Gastrocnemius medialis (tissue), 4 donors: ENCODE measurements around the gene GADD45GIP1. TPM values are rescaled to one million over a fixed set of nuclear protein-coding genes. Genes with fewer than 3 reads are reported as not detected.

Experiments
- ATAC-seq, 2 donors: fragments of 150-250 bp; one replicate each; pipeline ENCODE4 v1.9.1; 2016
- DNase-seq, 2 donors: peaks; one replicate each; pipeline ENCODE4 v3.0.0-alpha.2; 2019
- H3K27ac ChIP-seq, 4 donors: fragments of 200-600 bp; sonication (generic); 1 replicate in 1 of 4; 2 replicates in 3 of 4; pipeline ENCODE4 v1.5.1; 2016 to 2018; ENCODE audit warnings: mild to moderate bottlenecking in 2 of 4, moderate library complexity in 1 of 4
- H3K27me3 ChIP-seq, 3 donors: fragments of 200-600 bp; sonication (generic) in 2 of 3; 1 replicate in 1 of 3; 2 replicates in 2 of 3; pipeline versions ENCODE4 v1.5.1 to v1.6.0; 2016 to 2019; ENCODE audit warnings: mild to moderate bottlenecking in 1 of 3, moderate library complexity in 1 of 3
- H3K36me3 ChIP-seq, 2 donors: fragments of 200-600 bp; sonication (generic) in 1 of 2; one replicate each; pipeline ENCODE4 v1.5.1; 2017 to 2018
- H3K4me1 ChIP-seq, 2 donors: fragments of 200-600 bp; sonication (generic) in 1 of 2; one replicate each; pipeline ENCODE4 v1.5.1; 2016 to 2017; ENCODE audit warnings: mild to moderate bottlenecking in 2 of 2
- H3K4me3 ChIP-seq, 4 donors: fragments of 200-600 bp; sonication (generic) in 3 of 4; 1 replicate in 1 of 4; 2 replicates in 3 of 4; pipeline ENCODE4 v1.5.1; 2016 to 2019; ENCODE audit warnings: mild to moderate bottlenecking in 2 of 4
- H3K9me3 ChIP-seq, 3 donors: fragments of 200-600 bp; sonication (generic) in 2 of 3; 1 replicate in 1 of 3; 2 replicates in 2 of 3; pipeline ENCODE4 v1.5.1; 2016 to 2019
- POLR2A ChIP-seq, 2 donors: fragments of 450-650 bp; IDR thresholded peaks; one replicate each; pipeline ENCODE4 v1.6.1; 2017; ENCODE audit warnings: antibody characterized with exemption in 2 of 2, mild to moderate bottlenecking in 2 of 2, moderate library complexity in 2 of 2
- in situ Hi-C, 4 donors: fragments of 200-750 bp; cut with MboI; loops; one replicate each; pipeline versions ENCODE4 v1.15.0 to v1.8.0; 2017; ENCODE audit warnings: low sequenced_read_pairs in 4 of 4
- intact Hi-C: fragments of 100-400 bp; cut with DNase I; formaldehyde crosslinking; loops from one replicate; pipeline ENCODE4 v1.15.1; 2023; ENCODE audit warnings: low total_unique reads
- microRNA-seq, 2 donors: library from miRNA; unstranded; fragments of <30 nt; microRNA quantifications; one replicate each; pipeline ENCODE4, GENCODE V29; 2016; ENCODE audit warnings: borderline replicate concordance in 2 of 2
- total RNA-seq, 4 donors: library from RNA; depleted of rRNA; stranded (reverse); fragments of >200 nt; gene quantifications; one replicate each; pipeline versions ENCODE4 v1.1.0 to v1.2.3, GENCODE V29; 2016
- TF ChIP-seq, protein P1 (sequence below), 5 experiments: fragments of 450-650 bp in 3 of 5; fragments of 200-600 bp in 2 of 5; sonication (generic) in 2 of 5; IDR thresholded peaks in 4 of 5; conservative IDR thresholded peaks in 1 of 5; 1 replicate in 4 of 5; 2 replicates in 1 of 5; pipeline ENCODE4 v1.5.1; 2016 to 2019; ENCODE audit warnings: antibody characterized with exemption in 5 of 5, mild to moderate bottlenecking in 3 of 5, moderate library complexity in 3 of 5

GADD45GIP1 gene
- total RNA-seq, 4 donors from 2014 or later = 50.7 to 71.0 (median 61.4) TPM

DNA sequence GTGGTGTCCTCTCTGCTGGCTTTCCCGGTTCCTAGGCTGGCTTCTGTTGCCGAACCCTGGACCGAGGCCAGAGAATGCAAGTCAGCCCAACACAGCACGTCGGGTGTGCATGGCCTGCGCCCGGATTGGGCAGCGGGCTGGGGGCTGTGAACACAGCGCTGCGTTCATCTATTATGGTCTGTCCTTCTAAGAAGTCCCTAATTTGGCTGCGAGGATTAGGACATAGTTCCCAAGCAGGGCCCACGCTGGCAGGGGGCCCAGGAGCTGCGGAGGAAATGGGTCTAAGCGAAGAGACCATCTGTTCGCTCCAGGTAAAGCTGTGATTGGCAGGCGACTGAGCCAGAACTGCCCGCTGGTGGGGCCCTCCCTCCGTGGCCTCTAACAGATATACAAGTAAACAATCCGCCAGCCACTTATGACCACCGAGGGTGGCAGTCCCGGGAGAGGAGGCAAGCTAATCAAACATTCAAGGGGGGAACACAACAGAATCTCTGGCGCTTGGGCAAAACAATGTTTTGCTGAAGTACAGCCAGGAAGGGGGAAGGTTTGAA is 43.9 kb downstream of the GADD45GIP1 start:
- no peak for TF ChIP-seq POLR2A (IDR thresholded peaks at IDR 0.05)
- TF ChIP-seq, protein P1, sequence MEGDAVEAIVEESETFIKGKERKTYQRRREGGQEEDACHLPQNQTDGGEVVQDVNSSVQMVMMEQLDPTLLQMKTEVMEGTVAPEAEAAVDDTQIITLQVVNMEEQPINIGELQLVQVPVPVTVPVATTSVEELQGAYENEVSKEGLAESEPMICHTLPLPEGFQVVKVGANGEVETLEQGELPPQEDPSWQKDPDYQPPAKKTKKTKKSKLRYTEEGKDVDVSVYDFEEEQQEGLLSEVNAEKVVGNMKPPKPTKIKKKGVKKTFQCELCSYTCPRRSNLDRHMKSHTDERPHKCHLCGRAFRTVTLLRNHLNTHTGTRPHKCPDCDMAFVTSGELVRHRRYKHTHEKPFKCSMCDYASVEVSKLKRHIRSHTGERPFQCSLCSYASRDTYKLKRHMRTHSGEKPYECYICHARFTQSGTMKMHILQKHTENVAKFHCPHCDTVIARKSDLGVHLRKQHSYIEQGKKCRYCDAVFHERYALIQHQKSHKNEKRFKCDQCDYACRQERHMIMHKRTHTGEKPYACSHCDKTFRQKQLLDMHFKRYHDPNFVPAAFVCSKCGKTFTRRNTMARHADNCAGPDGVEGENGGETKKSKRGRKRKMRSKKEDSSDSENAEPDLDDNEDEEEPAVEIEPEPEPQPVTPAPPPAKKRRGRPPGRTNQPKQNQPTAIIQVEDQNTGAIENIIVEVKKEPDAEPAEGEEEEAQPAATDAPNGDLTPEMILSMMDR (IDR thresholded peaks at IDR 0.05 in 4 of 5, conservative IDR thresholded peaks at IDR 0.05 in 1 of 5) = no peak

GRCh38 chr19:12912571-12912970 is 44.5 kb downstream of the GADD45GIP1 start:
- peaks cover 12 to 14% of the 10 kb centered on the region in 2 donors for H3K4me1 ChIP-seq
- intact Hi-C loops = no loop called here

More for the DNA sequence above, 43.9 kb downstream of the GADD45GIP1 start:
- Histone ChIP-seq H3K9me3 (no peaks in the 10 kb centered on the region), H3K27me3 (no peaks in the 10 kb centered on the region), H3K4me1 (peaks cover 12 to 14% of the 10 kb centered on the region in 2 donors), H3K27ac (peak overlapping the region; percentile 34 to 71 (median 66)), H3K36me3 (no peaks in the 10 kb centered on the region), H3K4me3 (peak overlapping the region; percentile 18 to 47 (median 40))
- peak; percentile 52 to 75 for ATAC-seq
- peak in 1 of 2 donors; percentile 60 for DNase-seq
- intact Hi-C loops (no loop called here), in situ Hi-C loops (no loop called here)

DNA sequence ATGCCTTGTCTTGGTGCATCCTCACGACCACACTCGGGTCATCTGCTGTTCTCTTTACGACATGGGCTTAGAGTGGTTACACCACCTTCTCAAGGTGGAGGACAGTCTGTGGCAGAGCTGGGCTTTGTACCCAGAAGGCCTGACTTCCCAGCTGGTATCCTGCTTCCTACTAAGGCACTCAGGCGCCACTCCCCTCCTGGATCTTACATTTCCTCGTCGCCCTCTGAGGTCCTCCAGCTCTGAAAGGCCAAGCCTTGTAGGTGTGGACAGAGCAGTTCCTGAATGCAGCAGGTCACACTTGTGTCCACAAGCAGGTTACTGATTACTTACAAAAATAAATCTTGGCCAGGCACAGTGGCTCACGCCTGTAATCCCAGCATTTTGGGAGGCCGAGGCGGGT is 49.9 kb downstream of the GADD45GIP1 start:
- no peaks in the 10 kb centered on the region for H3K4me1 ChIP-seq
- H3K27ac ChIP-seq = no peak overlapping the region
- no peak overlapping the region for H3K4me3 ChIP-seq
- H3K9me3 ChIP-seq = no peaks in the 10 kb centered on the region
- DNase-seq (no peak), ATAC-seq (no peak)
- no peaks in the 10 kb centered on the region for H3K27me3 ChIP-seq
- no peak for TF ChIP-seq POLR2A (IDR thresholded peaks at IDR 0.05)
- TF ChIP-seq, protein P1 (IDR thresholded peaks at IDR 0.05 in 4 of 5, conservative IDR thresholded peaks at IDR 0.05 in 1 of 5) = no peak
- intact Hi-C loops = no loop called here
- in situ Hi-C loops = no loop called here
- no peaks in the 10 kb centered on the region for H3K36me3 ChIP-seq

More at GRCh38 chr19:12912571-12912970, 44.5 kb downstream of the GADD45GIP1 start:
- peak overlapping the region; percentile 34 to 71 (median 66) for H3K27ac ChIP-seq
- in situ Hi-C loops = no loop called here
- TF ChIP-seq, protein P1 (IDR thresholded peaks at IDR 0.05 in 4 of 5, conservative IDR thresholded peaks at IDR 0.05 in 1 of 5) = no peak
- TF ChIP-seq POLR2A (IDR thresholded peaks at IDR 0.05) = no peak
- DNase-seq = no peak
- no peaks in the 10 kb centered on the region for H3K27me3 ChIP-seq
- peak overlapping the region; percentile 18 to 47 (median 40) for H3K4me3 ChIP-seq
- no peak for ATAC-seq
- H3K36me3 ChIP-seq = no peaks in the 10 kb centered on the region
- H3K9me3 ChIP-seq = no peaks in the 10 kb centered on the region

Small RNA genes lying within 50 kb of the gene (microRNA-seq; reads per million reads assigned to microRNA genes)
- gene MIR5695 (0 reads per million in 2 donors), gene MIR6515 (0.85 to 1.2 reads per million in 2 donors)

Other genes starting within 250 kb of the GADD45GIP1 start
- gene TNPO2, start 233.3 kb downstream of the GADD45GIP1 start, total RNA-seq = 10 to 100 TPM; 32.1 to 49.9 (median 42.0) TPM
- gene TRIR, start 222.5 kb downstream of the GADD45GIP1 start, total RNA-seq = 100 to 1,000 TPM; 260 to 354 (median 297) TPM
- 10 to 100 TPM; 52.6 to 85.1 (median 70.5) TPM for gene GET3, start 219.7 kb downstream of the GADD45GIP1 start, total RNA-seq
- under 1 TPM in 1 of 4 donors, not detected in 3; 0.63 TPM for gene BEST2, start 205.4 kb downstream of the GADD45GIP1 start, total RNA-seq
- 10 to 100 TPM; 12.3 to 23.4 (median 17.6) TPM for gene HOOK2, start 181.7 kb downstream of the GADD45GIP1 start, total RNA-seq
- 100 to 1,000 TPM in 2 of 4 donors, 10 to 100 TPM in 2; 59.0 to 200 (median 128) TPM for gene JUNB, start 165.7 kb downstream of the GADD45GIP1 start, total RNA-seq
- 100 to 1,000 TPM; 357 to 551 (median 406) TPM for gene PRDX2, start 155.4 kb downstream of the GADD45GIP1 start, total RNA-seq
- gene THSD8, start 155.2 kb downstream of the GADD45GIP1 start, total RNA-seq = not detected
- gene RNASEH2A, start 150.6 kb downstream of the GADD45GIP1 start, total RNA-seq = 1 to 10 TPM; 1.0 to 3.9 (median 2.4) TPM
- gene RTBDN, start 122.6 kb downstream of the GADD45GIP1 start, total RNA-seq = not detected
- gene MAST1, start 118.7 kb downstream of the GADD45GIP1 start, total RNA-seq = not detected
- gene DNASE2, start 75.8 kb downstream of the GADD45GIP1 start, total RNA-seq = 10 to 100 TPM; 11.9 to 44.3 (median 15.4) TPM
- not detected for gene KLF1, start 70.0 kb downstream of the GADD45GIP1 start, total RNA-seq
- 10 to 100 TPM; 35.6 to 83.8 (median 54.1) TPM for gene GCDH, start 66.1 kb downstream of the GADD45GIP1 start, total RNA-seq
- gene SYCE2, start 37.9 kb downstream of the GADD45GIP1 start, total RNA-seq = not detected
- 10 to 100 TPM; 40.7 to 68.8 (median 62.3) TPM for gene FARSA, start 23.5 kb downstream of the GADD45GIP1 start, total RNA-seq
- gene CALR, start 18.6 kb downstream of the GADD45GIP1 start, total RNA-seq = 100 to 1,000 TPM; 110 to 195 (median 135) TPM
- 100 to 1,000 TPM; 618 to 949 (median 780) TPM for gene RAD23A, start 11.4 kb downstream of the GADD45GIP1 start, total RNA-seq
- not detected for gene DAND5, start 12.4 kb upstream of the GADD45GIP1 start, total RNA-seq
- 100 to 1,000 TPM in 2 of 4 donors, 10 to 100 TPM in 2; 31.9 to 128 (median 105) TPM for gene NFIX, start 38.3 kb upstream of the GADD45GIP1 start, total RNA-seq
- gene LYL1, start 145.6 kb upstream of the GADD45GIP1 start, total RNA-seq = 1 to 10 TPM; 2.6 to 5.0 (median 3.1) TPM
- gene TRMT1, start 159.5 kb upstream of the GADD45GIP1 start, total RNA-seq = 10 to 100 TPM; 31.7 to 47.9 (median 45.0) TPM
- 10 to 100 TPM; 36.3 to 81.3 (median 49.4) TPM for gene NACC1, start 161.0 kb upstream of the GADD45GIP1 start, total RNA-seq
- gene STX10, start 193.2 kb upstream of the GADD45GIP1 start, total RNA-seq = 10 to 100 TPM; 16.5 to 40.7 (median 33.4) TPM
- 10 to 100 TPM; 15.4 to 19.1 (median 16.7) TPM for gene IER2, start 193.2 kb upstream of the GADD45GIP1 start, total RNA-seq